ENCODE measurements around the gene PRDM1. TPM values are rescaled to one million over a fixed set of nuclear protein-coding genes. Genes with fewer than 3 reads are reported as not detected.
"Not testable (repeated sequence)": the region's sequence is repeated elsewhere in the genome, so short reads cannot be mapped to it uniquely, and the experiment has no call there.

The PRDM1 gene
- total RNA-seq, 2 donors from 2014 or later: 16.6 to 25.9 TPM

GRCh38 chr6:106146852-106147351 is 60.8 kb downstream of the PRDM1 start:
- DNase-seq (no peak), ATAC-seq (no peak)
- intact Hi-C loops (cut with DNase I, micrococcal nuclease): no loop called here

- DNase-seq (no peak), ATAC-seq (no peak)
- intact Hi-C loops (cut with DNase I, micrococcal nuclease): no loop called here
Observed at GRCh38 chr6:106147476-106147875, 61.3 kb downstream of the PRDM1 start.

GRCh38 chr6:106149472-106150069 is 63.4 kb downstream of the PRDM1 start:
- ATAC-seq (no peak), DNase-seq (no peak)
- intact Hi-C loops (cut with DNase I, micrococcal nuclease): no loop called here

- DNase-seq; intact Hi-C loops (cut with DNase I, micrococcal nuclease); ATAC-seq: not testable (repeated sequence)
Observed at GRCh38 chr6:106152476-106152875, 66.3 kb downstream of the PRDM1 start.

- intact Hi-C loops (cut with DNase I, micrococcal nuclease): no loop called here
- no peak for DNase-seq
- ATAC-seq: no peak
Observed at GRCh38 chr6:106152952-106153351, 66.8 kb downstream of the PRDM1 start.

DNA sequence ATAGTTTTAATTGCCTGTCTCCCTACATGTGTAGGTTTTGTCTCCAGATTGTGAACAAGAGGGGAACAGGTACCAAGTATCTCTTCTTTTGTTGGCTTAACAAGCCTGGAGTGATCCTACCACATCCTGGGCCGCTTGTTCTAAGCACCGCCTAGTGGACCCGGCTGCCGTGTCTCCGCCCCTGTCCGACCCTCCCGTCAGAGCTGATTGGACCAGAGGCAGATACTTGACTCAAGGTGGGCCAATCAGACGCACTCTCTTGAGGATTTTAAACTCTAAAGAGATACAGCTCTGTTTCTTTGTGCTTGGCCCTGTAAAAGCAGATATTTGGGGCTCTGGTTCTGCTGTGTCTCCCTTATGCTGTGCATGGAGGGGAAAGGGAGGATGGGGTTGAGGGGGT is 68.2 kb downstream of the PRDM1 start:
- DNase-seq (no peak), ATAC-seq (no peak)
- intact Hi-C loops (cut with DNase I, micrococcal nuclease): no loop called here

DNA sequence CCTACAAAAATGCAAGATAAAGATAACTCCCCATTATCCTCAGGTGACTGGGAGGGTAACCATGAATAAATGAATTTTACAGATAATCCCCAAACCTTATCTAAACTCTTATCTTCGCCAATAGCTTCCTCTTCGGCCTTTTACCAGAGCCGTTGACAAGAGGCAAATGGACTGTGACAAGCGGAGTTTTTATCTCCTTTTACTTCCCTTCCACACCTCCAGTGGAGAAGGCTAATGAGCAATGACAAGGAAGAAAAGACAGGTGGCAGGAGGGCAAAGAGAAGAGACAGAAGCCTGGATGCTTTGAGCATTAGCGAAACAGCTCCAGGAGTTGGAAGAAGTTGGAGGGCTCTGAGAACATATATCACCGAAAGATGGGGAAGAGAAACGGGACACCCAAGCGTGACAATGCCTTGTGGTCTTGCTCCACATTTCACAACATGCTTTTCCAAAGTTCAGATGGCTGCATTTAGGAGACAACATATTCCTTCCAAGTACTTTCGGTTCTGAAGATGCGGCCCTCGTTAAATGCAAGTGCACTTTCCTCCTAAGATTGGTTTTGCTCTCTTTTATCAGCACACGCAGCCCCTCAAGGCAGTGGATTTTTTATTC is 69.2 kb downstream of the PRDM1 start:
- no peak for ATAC-seq
- intact Hi-C loops (cut with DNase I, micrococcal nuclease): no loop called here
- DNase-seq: no peak

DNA sequence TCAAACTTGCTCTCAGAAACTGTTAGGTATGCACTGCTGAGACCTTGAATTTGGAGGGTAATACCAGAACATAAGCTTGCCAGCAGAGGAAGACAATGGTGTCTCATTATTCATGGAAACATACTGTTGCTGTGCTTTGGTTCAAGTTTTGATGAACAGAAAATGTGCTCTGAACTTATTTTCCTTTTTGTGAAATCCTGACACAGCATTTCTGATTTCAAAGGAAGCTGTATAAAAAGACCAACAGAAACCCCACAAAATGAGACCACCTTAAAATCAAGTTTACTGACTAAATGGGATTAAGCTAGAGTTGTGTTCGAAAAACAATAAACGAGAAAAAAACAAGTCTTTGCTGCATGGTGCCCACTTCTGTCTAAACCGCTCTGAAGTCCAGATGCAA is 70.3 kb downstream of the PRDM1 start:
- ATAC-seq: no peak
- no peak for DNase-seq
- intact Hi-C loops (cut with DNase I, micrococcal nuclease): no loop called here

GRCh38 chr6:106156863-106157262 is 70.7 kb downstream of the PRDM1 start:
- peak; percentile 50 for ATAC-seq
- DNase-seq: no peak
- intact Hi-C loops (cut with DNase I, micrococcal nuclease): no loop called here

DNA sequence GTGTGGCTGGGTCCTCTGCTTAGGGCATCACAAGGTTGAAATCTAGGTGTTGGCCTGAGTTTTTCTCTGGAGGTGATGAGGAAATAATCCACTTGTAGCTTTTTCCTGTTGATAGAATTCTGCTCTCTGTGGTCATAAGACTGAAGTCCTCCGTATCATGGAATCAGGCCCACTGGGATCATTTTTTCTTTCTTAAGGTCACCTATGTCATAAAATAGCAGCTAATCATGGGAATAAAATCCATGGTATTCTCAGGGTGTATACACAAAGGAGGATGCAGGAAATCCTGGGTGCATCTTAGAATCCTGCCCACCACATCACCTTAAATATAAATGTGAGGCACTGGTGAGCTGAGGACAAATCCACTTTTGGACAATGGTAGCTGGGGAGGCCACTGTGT is 72.7 kb downstream of the PRDM1 start:
- ATAC-seq (no peak), DNase-seq (no peak)
- intact Hi-C loops (cut with DNase I, micrococcal nuclease): no loop called here

Other genes with a start within 250 kb of the PRDM1 start
- gene ATG5, start 239.4 kb downstream of the PRDM1 start, total RNA-seq: 10 to 100 TPM; 43.7 to 46.7 TPM